Measurements from ENCODE around the gene FAH.

DNA sequence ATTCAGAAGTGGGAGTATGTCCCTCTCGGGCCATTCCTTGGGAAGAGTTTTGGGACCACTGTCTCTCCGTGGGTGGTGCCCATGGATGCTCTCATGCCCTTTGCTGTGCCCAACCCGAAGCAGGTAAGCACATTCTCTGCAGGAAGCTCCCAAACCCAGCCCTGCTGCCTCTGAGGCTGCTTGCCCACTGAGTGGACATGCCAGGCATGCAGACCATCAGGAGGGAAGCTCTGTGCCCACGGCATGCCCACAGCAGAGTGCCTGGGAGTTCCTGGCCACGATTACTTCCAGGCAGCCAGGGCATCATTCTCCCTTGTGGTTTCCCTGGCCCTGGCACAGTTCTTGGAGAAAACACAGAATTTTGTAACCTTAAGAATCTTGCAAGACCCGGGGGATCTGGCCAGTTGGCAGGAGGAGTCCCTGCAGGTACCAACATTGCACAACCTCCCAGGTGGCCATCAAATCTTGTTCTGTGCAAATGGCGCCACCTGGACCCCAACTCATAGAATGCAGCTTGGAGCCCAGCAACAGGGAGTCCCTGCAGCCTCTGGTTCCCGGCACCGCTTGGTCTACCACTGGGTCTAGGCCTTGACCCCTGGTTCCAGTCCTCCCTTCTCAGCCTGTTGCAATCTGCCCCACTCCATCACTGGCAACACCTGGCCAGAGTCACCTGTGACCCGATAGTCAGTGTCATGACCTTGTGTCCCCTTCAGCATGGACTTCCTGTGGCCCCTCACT, 20.4 kb downstream of the FAH start:
- TF ChIP-seq CTCF (IDR thresholded peaks at IDR 0.05) (peak; percentile 55 to 70 (median 68)), POLR2A (IDR thresholded peaks at IDR 0.05) (no peak)

Data from uterus (tissue), 2 donors.